ENCODE measurements around the gene CEMIP2. TPM values are rescaled to one million over a fixed set of nuclear protein-coding genes. Genes with fewer than 3 reads are reported as not detected.

The CEMIP2 gene
- total RNA-seq, 3 donors from 2014 or later (not counting 1 experiment from before 2014, with no cell fraction given): 204 to 326 (median 230) TPM

DNA sequence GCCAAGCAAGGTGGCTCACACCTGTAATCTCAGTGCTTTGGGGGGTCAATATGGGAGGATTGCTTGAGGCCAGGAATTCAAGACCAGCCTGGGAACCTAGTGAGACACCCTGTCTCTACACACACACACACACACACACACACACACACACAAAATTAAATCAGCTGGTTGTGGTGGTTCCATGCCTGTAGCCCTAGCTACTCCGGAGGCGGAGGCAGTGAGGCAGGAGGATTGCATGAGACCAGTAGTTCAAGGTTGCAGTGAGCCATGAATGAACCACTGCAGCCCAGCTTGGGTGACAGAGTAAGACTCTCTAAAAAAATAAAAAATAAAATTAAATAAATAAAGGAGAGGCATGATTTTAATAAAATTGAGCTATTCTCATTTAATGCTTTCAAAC lies 13.1 kb downstream of the CEMIP2 start:
- TF ChIP-seq, protein P1, sequence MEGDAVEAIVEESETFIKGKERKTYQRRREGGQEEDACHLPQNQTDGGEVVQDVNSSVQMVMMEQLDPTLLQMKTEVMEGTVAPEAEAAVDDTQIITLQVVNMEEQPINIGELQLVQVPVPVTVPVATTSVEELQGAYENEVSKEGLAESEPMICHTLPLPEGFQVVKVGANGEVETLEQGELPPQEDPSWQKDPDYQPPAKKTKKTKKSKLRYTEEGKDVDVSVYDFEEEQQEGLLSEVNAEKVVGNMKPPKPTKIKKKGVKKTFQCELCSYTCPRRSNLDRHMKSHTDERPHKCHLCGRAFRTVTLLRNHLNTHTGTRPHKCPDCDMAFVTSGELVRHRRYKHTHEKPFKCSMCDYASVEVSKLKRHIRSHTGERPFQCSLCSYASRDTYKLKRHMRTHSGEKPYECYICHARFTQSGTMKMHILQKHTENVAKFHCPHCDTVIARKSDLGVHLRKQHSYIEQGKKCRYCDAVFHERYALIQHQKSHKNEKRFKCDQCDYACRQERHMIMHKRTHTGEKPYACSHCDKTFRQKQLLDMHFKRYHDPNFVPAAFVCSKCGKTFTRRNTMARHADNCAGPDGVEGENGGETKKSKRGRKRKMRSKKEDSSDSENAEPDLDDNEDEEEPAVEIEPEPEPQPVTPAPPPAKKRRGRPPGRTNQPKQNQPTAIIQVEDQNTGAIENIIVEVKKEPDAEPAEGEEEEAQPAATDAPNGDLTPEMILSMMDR (IDR thresholded peaks at IDR 0.05): no peak
- Mint-ChIP-seq H3K4me1 (peaks cover 66 to 67% of the 10 kb centered on the region in 2 donors), H3K9me3 (no peaks in the 10 kb centered on the region), H3K27ac (no peak overlapping the region), H3K4me3 (no peak overlapping the region), H3K36me3 (no peaks in the 10 kb centered on the region), H3K27me3 (ENCODE audit: low read depth in 2 of 2) (no peaks in the 10 kb centered on the region)
- Histone ChIP-seq H3K4me3 (ENCODE audit: low read length) (no peak overlapping the region), H3K36me3 (ENCODE audit: control insufficient read depth, insufficient read depth, low read length) (no peaks in the 10 kb centered on the region), H3K27me3 (ENCODE audit: control insufficient read depth, insufficient read depth, low read length) (no peaks in the 10 kb centered on the region), H3K9me3 (ENCODE audit: control insufficient read depth, insufficient read depth, low read length) (no peaks in the 10 kb centered on the region), H3K27ac (ENCODE audit: low read length) (no peak overlapping the region), H3K4me1 (ENCODE audit: control insufficient read depth, insufficient read depth, low read length) (no peaks in the 10 kb centered on the region)
- ATAC-seq (no peak), DNase-seq (no peak)
- intact Hi-C loops (cut with micrococcal nuclease): no loop called here
- 95% methylated on average over 2 of the region's 2 CpGs for whole genome bisulfite sequencing (ENCODE audit: insufficient coverage)

DNA sequence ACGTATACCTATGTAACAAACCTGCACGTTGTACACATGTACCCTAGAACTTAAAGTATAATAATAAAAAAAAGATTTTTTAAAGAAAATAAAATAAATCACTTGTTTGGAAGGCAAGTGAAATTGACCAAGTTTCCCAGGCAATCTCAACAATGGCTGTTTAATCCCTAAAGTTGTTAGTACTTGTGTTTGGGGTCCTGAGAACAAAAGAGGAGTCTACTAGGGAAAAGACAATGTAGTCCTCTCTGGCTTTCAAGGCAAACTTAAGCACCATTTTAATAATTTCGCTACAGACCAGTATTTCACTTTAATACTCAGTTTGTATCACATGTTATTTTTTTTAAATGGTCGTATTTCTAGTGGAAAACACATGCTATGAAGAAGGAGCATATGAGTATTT lies 14.2 kb downstream of the CEMIP2 start:
- intact Hi-C loops (cut with micrococcal nuclease): no loop called here
- Histone ChIP-seq H3K27ac (ENCODE audit: low read length) (no peak overlapping the region), H3K4me3 (ENCODE audit: low read length) (no peak overlapping the region), H3K36me3 (ENCODE audit: control insufficient read depth, insufficient read depth, low read length) (peaks cover 5% of the 10 kb centered on the region), H3K9me3 (ENCODE audit: control insufficient read depth, insufficient read depth, low read length) (no peaks in the 10 kb centered on the region), H3K27me3 (ENCODE audit: control insufficient read depth, insufficient read depth, low read length) (no peaks in the 10 kb centered on the region), H3K4me1 (ENCODE audit: control insufficient read depth, insufficient read depth, low read length) (no peaks in the 10 kb centered on the region)
- H3K27me3 Mint-ChIP-seq (ENCODE audit: low read depth in 2 of 2): no peaks in the 10 kb centered on the region
- TF ChIP-seq, protein P1 (IDR thresholded peaks at IDR 0.05): no peak
- no peaks in the 10 kb centered on the region for H3K36me3 Mint-ChIP-seq
- no peaks in the 10 kb centered on the region for H3K9me3 Mint-ChIP-seq
- H3K27ac Mint-ChIP-seq: no peak overlapping the region
- H3K4me3 Mint-ChIP-seq: no peak overlapping the region
- no peak for DNase-seq
- no peak for ATAC-seq
- no CpG with 5 or more reads among the region's 4 CpGs for whole genome bisulfite sequencing (ENCODE audit: insufficient coverage)
- peaks cover 59% of the 10 kb centered on the region in 2 donors for H3K4me1 Mint-ChIP-seq

DNA sequence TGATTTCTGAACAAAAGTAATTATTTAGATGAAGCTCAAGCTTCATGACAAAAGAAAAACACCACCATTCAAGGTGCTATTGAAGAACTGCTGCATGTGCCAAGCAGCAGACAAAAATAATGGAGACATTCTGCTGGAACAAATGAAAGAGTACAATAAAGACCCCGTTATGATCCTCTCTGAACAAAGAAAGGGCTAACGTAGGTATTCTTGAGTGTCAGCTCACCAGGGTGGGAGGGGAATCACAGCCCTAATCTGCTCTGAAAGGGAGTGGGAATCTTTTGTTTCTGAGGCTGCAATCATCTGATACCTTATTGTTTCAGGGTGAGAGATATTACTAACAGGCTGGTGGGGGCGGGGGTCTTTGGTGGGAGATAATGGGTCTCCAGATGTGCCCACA lies 15.4 kb downstream of the CEMIP2 start:
- Mint-ChIP-seq H3K9me3 (no peaks in the 10 kb centered on the region), H3K4me1 (peaks cover 53 to 54% of the 10 kb centered on the region in 2 donors), H3K36me3 (peaks cover 6% of the 10 kb centered on the region), H3K4me3 (no peak overlapping the region), H3K27ac (peak overlapping the region; percentile 57 to 66), H3K27me3 (ENCODE audit: low read depth in 2 of 2) (no peaks in the 10 kb centered on the region)
- Histone ChIP-seq H3K4me1 (ENCODE audit: control insufficient read depth, insufficient read depth, low read length) (no peaks in the 10 kb centered on the region), H3K27ac (ENCODE audit: low read length) (no peak overlapping the region), H3K9me3 (ENCODE audit: control insufficient read depth, insufficient read depth, low read length) (no peaks in the 10 kb centered on the region), H3K27me3 (ENCODE audit: control insufficient read depth, insufficient read depth, low read length) (no peaks in the 10 kb centered on the region), H3K36me3 (ENCODE audit: control insufficient read depth, insufficient read depth, low read length) (peaks cover 14% of the 10 kb centered on the region), H3K4me3 (ENCODE audit: low read length) (no peak overlapping the region)
- intact Hi-C loops (cut with micrococcal nuclease): no loop called here
- DNase-seq (no peak), ATAC-seq (no peak)
- TF ChIP-seq, protein P1 (IDR thresholded peaks at IDR 0.05): no peak
- 98% methylated on average over 3 of the region's 3 CpGs for WGBS (ENCODE audit: insufficient coverage)

DNA sequence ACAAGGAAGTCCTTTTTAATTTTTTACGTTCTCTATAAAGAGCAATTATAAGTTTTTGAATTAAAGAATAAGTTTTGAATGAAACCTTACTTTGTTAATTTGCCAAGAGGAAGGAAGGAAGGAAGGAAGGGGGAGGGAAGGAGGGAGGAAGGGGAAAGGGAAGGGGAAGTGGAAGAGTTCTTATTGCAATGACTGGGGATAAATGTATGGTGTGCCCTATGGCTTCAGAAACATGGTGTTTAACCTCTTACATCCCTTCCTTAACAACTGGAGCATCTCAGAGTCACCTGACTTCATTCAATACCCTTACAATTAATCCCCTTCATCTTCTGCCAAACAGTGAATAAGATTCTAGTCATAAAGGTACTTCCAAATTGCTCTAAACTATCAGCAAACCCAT lies 16.0 kb downstream of the CEMIP2 start:
- WGBS (ENCODE audit: insufficient coverage): no CpG with 5 or more reads among the region's 1 CpG
- no peak overlapping the region for H3K4me3 Mint-ChIP-seq
- intact Hi-C loops (cut with micrococcal nuclease): no loop called here

More for the DNA sequence above, 16.0 kb downstream of the CEMIP2 start:
- Histone ChIP-seq H3K9me3 (ENCODE audit: control insufficient read depth, insufficient read depth, low read length) (no peaks in the 10 kb centered on the region), H3K27me3 (ENCODE audit: control insufficient read depth, insufficient read depth, low read length) (no peaks in the 10 kb centered on the region), H3K4me1 (ENCODE audit: control insufficient read depth, insufficient read depth, low read length) (no peaks in the 10 kb centered on the region), H3K27ac (ENCODE audit: low read length) (no peak overlapping the region), H3K36me3 (ENCODE audit: control insufficient read depth, insufficient read depth, low read length) (peaks cover 19% of the 10 kb centered on the region), H3K4me3 (ENCODE audit: low read length) (no peak overlapping the region)
- Mint-ChIP-seq H3K9me3 (no peaks in the 10 kb centered on the region), H3K27ac (peak overlapping the region; percentile 57 to 66), H3K4me1 (peaks cover 52 to 54% of the 10 kb centered on the region in 2 donors), H3K27me3 (ENCODE audit: low read depth in 2 of 2) (no peaks in the 10 kb centered on the region), H3K36me3 (peaks cover 6% of the 10 kb centered on the region)
- TF ChIP-seq, protein P1 (IDR thresholded peaks at IDR 0.05): no peak
- ATAC-seq (no peak), DNase-seq (no peak)

All from natural killer cell (primary cell).